GM18526 (cell line): ENCODE data around the gene PPP1R16B.
A peak's percentile ranks its signal among the peaks of the same experiment; 100 is the strongest.

Experiments
- POLR2A ChIP-seq: IDR thresholded peaks from 3 replicates; pipeline ENCODE4 v1.6.1; 2011; ENCODE audit not compliant: insufficient read length; ENCODE audit errors: extremely low read depth

Gene PPP1R16B

DNA sequence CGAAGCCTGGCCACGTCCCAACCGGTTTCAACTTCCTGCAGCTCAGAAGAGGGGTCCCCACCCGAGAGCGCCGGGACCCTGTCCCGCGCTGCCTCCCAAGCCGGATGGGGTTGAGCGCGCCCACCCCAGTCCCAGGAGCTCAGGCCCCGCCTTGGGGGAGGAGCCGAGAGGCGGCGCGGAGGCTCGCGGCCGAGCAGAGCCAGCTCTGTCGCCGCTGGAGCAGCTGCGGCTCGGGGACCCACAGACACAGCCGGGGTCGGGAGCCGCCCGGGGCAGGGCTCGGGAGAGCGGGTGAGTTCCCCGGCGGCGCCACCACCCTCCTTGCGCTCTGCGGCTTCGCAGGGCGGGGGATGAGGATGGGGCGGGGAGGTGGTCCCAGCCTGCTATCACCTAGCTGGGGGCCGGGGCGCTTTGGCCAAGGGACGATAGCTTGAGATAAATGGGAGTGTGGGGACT, at the start of gene PPP1R16B:
PPP1R16B (plus strand) TSS at position 196 of the 456 bp plus-strand sequence. CDS start 30,229 bp downstream, outside the sequence.
- peak; percentile 97 for TF ChIP-seq POLR2A

DNA sequence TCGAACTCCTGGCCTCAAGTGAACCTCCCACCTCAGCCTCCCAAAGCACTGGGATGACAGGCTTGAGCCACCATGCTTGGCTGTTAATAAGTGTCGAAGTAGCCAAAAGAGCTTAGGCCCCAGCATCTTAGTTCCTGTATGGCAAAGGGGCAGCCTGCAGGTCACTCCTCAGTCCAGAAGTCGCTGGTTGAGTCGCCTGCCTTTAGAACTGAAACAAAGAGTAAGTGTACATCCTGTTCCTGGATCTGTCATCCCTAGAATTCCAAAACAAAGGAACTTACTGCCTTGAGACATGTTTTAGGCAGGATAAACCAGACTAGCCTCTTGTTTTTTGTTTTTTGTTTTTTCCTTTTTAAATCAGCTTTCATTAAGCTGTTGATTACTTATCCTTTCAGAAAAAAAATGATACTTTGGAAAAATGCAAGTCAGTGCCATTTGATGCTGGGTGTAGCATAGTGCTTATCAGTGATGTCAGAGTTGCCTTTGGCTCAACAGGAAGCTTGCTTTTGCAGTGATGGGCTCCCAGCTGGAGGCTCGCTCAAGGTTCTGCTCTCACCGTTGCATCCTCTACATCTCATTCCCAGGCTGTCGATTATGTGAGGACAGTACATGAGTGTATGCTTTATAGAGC, 48.2 kb upstream of the PPP1R16B start:
- TF ChIP-seq POLR2A: no peak

DNA sequence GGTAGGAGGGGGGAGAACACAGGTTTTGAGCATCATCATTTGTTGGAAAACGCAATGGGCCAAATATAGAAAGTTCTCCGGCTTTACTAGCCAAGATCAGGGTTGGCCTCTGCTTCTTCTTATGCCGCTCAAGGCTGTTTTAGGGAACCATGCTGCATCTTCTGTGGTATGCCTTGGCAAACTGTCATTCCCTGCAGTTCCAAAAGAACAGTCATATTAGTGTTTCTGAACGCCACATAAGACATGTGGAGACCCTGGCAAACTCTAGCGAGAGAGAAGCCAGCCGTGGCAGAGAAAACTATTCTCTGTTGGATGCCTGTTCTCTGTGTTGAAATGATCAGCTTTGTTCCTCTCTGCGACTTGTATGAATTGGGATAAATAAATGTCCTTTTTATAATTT, 46.4 kb upstream of the PPP1R16B start:
- no peak for TF ChIP-seq POLR2A

DNA sequence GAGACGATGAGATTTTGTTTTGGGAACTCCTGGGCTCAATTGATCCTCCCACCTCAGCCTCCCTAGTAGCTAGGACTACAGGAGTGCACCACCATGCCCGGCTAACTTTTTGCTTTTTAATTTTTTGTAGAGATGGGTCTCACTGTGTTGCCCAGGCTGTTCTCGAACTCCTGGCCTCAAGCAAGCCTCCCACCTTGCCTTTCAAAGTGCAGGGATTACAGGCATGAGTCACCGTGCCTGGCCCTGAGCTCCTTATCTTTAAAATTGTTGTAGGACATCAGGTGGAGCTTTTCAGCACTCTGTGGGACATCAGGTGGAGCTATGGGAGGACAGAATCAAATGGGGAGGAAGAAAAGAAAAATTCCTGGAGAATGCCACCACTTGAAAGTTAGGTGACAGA, 44.5 kb upstream of the PPP1R16B start:
- TF ChIP-seq POLR2A: no peak

DNA sequence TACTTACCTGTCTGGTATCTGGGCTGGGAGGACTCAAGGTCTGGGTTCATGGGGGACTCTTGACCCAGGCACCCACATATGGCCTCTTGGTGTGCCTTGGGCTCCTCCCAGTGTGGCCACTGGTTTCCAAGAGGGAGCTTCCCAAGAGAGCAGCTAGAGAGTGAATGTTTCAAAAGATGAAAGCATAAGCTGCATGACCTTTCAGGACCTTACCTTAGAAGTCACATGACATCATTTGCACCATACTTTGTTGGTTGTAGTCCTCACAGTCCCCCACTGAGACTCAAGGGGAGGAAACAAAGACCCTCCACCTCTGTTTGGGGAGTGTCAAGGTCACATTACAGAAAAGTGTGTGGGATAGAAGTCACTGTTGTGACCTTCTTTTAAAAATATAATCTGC, 43.3 kb upstream of the PPP1R16B start:
- TF ChIP-seq POLR2A: no peak

DNA sequence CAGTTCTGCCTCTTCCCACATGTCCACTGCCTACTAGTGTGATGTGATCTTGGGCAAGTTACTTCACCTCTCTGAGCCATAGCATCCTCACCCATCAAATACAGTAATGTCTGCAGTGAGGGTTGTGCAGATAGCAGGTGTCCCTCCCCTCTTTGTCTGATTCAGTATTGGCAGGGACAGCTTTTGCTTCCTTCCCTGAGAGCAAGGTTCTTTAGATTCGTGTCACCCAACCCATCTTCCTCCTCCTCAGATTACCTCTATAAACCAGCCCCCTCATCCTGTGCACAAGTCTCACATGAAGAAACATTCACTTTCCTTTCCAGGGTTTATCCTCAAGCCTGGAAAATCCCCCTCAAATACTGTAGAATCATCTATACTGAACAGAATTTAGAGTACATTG, 41.9 kb upstream of the PPP1R16B start:
- TF ChIP-seq POLR2A: no peak

DNA sequence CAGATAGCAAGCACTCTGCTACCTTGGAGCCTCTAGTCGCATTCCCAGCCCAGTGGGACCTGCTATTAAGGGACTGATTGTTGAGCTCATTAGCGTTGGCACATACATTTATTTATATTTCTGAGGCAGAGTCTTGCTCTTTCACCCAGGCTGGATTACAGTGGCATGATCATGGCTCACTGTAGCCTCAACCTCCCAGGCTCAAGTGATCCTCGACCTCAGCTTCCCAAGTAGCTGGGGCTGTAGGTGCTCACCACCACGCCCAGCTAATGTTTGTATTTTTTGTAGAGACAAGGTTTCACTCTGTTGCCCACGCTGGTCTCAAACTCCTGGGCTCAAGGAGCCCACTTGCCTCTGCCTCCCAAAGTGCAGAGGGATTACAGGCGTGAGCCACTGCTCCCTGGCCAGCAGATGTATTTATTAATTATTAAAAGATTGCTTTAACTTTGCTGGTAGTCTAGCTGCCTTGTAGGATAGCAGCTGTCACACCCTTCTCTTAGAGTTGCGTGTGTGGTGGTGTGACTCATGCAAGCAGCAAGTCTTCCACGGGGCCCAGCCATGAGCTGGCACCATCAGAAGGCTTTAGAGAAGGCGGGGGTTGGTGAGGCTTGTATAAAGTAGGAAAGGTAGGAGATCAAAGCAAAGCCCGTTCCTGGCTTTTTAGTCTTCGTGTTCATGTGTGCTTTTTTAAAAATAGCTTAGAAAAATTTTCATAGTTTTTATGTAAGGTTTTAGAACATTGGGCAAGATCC, 40.8 kb upstream of the PPP1R16B start:
- no peak for TF ChIP-seq POLR2A

DNA sequence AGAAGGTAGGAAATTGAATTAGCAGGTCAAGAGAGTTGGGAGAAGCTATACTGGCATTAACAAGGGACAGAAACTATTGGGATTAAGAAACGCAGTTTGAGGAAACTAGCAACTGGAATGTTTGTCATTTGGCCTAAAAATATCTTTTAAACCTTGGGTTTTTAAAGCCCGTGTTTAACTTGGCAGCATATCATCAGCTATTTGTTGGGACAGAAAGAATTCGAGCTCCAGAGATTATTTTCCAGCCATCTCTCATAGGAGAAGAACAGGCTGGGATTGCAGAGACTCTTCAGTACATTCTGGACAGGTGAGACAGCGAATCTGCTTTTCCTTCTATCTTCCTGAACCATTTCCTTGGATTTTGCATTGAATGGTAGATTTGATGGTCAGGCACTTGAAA, 39.4 kb upstream of the PPP1R16B start:
- no peak for TF ChIP-seq POLR2A

DNA sequence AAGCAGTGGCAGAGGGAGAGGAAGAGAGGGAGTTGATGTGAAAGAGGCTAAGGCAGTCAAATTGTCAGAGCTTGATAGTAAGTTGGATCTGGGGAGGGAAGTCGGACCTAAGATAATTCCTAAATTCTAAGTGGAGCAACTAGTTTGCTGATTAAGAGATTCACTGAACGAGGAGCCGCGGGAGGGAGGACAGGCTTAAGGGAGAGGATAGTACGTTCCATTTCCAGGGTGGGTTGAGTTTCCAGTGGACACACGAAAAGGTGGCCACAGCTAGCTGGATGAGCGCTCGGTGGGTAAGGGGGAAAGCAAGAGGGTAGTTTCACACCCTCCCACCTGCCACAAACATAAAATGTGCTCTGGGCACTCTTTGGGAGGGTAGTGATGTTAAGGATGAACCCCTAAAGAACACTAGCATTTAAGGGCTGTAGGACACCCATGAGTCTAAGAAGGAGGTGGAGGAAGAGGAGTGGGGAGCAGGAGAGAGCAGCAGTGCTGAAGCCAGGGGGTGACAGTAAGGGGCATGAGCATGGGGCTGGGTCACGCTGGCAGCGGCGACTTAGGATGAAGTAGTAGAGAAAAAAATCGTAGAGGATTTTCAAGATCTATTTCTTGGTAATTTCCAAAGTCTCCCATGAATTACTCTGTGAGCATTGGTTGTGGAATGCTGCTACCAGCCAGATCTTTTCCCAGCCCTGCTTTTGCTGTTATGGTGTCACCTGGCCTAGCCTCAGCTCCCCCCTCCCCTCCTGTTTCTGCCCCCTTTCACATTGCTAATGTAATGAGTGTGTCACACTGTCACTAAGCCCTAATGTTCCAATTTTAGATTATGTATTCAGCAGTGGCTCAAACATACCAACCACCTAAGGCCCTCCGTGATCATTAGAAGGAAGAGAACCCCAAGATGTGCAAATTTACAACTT, 35.9 kb upstream of the PPP1R16B start:
- no peak for TF ChIP-seq POLR2A

DNA sequence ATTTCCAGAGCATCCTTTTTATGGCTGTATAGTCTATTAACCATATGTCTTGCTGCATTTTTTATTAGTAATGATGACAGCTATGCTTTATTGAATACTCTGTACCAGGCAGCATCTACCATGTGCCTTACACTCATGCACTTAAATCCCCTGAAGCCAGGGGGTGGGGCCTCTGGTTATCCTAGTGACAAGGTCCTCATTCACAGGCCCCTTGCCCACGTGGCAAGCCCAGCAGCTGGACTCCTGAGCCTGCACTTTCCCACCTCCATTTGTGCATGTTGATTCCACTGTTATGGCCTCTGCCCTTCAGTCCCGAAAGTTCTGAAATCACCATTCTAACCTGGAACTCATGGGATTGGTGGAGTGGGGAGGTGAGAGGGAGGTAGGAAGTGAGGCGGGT, 35.0 kb upstream of the PPP1R16B start:
- no peak for TF ChIP-seq POLR2A

DNA sequence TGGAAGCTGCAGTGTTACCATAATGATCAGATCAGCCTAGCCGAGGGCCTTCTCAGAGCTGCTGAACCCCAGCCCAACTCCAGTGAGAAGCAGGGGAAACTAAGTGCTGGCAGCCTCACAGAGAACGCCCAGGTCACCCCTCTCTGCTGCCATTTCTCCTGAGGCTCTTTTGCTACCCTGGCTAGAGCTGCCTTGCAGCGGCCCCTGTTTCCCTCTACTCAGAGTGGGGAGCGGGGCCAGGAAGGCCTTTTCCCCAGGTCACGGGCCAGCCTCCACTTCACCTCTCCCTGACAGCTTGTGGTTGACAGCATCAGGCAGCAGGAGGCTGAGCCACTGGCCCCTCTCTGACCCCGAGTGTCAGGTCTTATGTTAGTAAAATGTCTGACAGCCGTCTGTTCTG, 34.5 kb upstream of the PPP1R16B start:
- TF ChIP-seq POLR2A: no peak

DNA sequence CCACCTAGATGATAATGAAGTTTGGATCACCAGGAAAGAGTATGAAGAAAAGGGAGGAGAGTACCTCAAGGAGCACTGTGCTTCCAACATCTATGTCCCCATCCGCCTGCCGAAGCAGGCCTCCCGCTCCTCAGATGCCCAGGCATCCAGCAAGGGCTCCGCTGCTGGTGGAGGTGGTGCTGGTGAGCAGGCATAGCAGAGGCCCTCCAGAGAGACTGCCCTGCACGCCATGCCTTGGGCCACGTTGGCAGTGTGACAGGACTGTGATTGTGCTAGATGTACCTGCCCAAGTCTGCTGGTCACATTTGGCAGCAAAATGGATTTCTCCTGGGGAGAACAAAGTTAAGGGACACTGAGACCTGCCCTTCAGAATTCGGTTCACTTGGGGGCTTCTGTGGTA, 33.9 kb upstream of the PPP1R16B start:
- no peak for TF ChIP-seq POLR2A

DNA sequence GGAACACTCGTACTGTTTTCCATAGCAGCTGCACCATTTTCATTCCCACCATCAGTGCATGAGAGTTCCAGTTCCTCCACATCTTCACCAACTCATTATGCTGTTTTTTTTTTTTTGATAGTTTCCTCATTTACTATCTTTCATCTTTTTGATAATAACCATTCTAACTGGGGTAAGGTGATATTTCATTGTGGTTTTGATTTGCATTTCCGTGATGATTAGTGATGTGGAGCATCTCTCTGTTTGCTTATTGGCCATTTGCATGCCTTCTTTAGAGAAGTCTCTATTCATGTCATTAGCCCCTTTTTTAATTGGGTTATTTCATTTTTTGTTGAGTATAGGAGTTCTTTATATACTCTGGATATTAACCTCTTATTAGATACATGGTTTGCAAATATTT, 31.3 kb upstream of the PPP1R16B start:
- no peak for TF ChIP-seq POLR2A

DNA sequence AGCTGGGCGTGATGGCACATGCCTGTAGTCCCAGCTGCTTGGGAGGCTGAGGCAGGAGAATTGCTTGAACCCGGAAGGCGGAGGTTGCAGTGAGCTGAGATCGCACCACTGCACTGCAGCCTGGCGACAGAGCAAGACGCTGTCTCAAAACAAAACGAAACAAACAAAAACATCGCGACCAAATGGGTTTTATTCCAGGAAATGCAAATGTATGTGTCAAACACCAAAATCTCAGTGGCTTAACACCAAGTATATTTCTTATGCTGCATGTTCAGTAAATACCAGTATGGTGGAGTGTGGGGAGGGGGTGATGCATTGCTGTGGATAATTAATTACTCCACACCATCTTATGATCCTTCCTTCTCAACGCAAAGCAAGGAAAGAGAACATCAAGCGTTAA, 29.1 kb upstream of the PPP1R16B start:
- TF ChIP-seq POLR2A: no peak

DNA sequence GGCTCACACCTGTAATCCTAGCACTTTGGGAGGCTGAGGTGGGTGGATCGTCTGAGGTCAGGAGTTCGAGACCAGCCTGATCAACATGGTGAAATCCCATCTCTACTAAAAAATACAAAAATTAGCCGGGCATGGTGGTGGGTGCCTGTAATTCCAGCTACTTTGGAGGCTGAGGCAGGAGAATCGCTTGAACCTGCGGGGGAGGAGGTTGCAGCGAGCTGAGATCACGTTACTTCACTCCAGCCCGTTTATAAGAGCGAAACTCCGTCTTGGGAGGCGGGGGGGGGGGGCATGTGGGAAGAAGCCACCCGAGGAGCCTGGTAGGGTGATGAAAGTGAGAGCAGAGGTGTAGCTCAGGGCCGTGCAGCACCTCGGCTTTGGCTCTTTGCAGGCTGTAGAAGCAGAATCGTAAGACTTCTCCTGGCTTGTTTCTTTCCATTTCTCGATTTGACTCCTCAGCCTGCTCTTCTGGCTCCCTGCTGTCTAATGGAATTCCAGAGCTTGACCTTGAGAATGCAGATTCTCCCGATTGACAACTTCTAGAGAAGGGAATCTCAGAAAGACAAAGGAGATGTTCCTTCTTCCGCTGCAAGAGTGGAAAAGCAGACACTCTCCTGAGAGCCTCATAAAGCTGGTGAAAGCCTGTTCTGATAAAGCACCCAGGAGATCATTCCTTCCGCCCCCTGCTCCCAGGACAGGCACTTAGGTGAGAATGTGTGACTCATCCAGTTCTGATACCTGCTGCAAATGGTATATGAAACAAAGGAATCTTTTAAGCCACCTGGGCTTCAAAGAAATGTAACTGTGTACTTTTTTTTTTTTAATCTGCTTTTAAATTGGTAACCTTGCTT, 26.0 kb upstream of the PPP1R16B start:
- TF ChIP-seq POLR2A: no peak
